Fibroblast of lung (primary cell): ENCODE data around the gene DAPK3.

Experiments
- CTCF ChIP-seq, 2 donors: IDR thresholded peaks in 1 of 2; conservative IDR thresholded peaks in 1 of 2; 1 replicate in 1 of 2; 2 replicates in 1 of 2; pipeline ENCODE4 v1.5.1; 2011 to 2012; ENCODE audit warnings: low read length in 2 of 2, control low read depth in 1 of 2, inconsistent platforms in 1 of 2, low read depth in 1 of 2, mild to moderate bottlenecking in 1 of 2
- EZH2 ChIP-seq: IDR thresholded peaks from 2 replicates; pipeline ENCODE4 v1.5.1; 2012; ENCODE audit warnings: low read length, control low read depth, mild to moderate bottlenecking; ENCODE audit errors: missing control alignments

GRCh38 chr19:3914199-3914598, 56.7 kb downstream of the DAPK3 start:
- TF ChIP-seq CTCF (conservative IDR thresholded peaks at IDR 0.05 in 1 of 2, IDR thresholded peaks at IDR 0.05 in 1 of 2; ENCODE audit: low read depth in 1 of 2, low read length in 2 of 2): no peak
- no peak for TF ChIP-seq EZH2
